HUES6 (cell line): ENCODE data around the gene DECR2.

Source experiments
- H3K27ac ChIP-seq: 2 replicates; pipeline ENCODE4 v1.7.0; 2013; ENCODE audit warnings: low read depth, mild to moderate bottlenecking, low read length, inconsistent platforms
- H3K27me3 ChIP-seq: 2 replicates; pipeline ENCODE4 v1.6.1; 2013; ENCODE audit warnings: low read length; ENCODE audit not compliant: control insufficient read depth, insufficient read depth
- H3K36me3 ChIP-seq: 2 replicates; pipeline ENCODE4 v1.6.1; 2013; ENCODE audit warnings: low read length; ENCODE audit not compliant: control insufficient read depth, insufficient read depth
- H3K4me1 ChIP-seq: 2 replicates; pipeline ENCODE4 v1.6.1; 2013; ENCODE audit warnings: low read length; ENCODE audit not compliant: control insufficient read depth, insufficient read depth
- H3K4me3 ChIP-seq: 2 replicates; pipeline ENCODE4 v1.5.1; 2013; ENCODE audit warnings: low read depth, low read length
- H3K9ac ChIP-seq: one replicate; pipeline ENCODE4 v1.6.1; 2013; ENCODE audit warnings: mild to moderate bottlenecking, low read length
- H3K9me3 ChIP-seq: 2 replicates; pipeline ENCODE4 v1.6.1; 2013; ENCODE audit warnings: low read depth, low read length; ENCODE audit not compliant: control insufficient read depth, insufficient read depth

Gene DECR2

DNA sequence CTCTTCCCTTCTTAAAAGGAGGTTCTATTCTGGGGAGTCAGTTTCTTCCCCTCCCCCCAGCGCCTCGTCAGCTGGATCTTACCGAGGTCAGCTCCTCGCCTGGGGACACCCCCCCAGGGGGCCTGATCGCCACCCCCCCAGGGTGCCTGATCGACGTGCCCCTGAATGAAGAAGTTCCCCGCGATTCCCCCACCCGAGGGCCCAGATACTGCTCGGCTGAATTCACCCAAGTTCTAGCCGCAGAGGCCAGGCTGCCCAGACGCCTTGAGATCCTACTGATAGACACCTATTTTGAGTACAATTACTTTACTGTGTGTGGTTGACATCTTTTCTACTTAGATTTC, 25.2 kb downstream of the DECR2 start:
- Histone ChIP-seq H3K9ac (peak overlapping the region; percentile 56), H3K27ac (no peak overlapping the region)

GRCh38 chr16:427250-427649, 25.6 kb downstream of the DECR2 start:
- Histone ChIP-seq H3K4me1 (peaks cover 13% of the 10 kb centered on the region), H3K27me3 (peaks cover 35% of the 10 kb centered on the region), H3K9ac (no peak overlapping the region), H3K27ac (no peak overlapping the region), H3K4me3 (peak overlapping the region; percentile 85), H3K36me3 (0 out of 2 replicates have a peak, but pooled peaks cover 3% of the 10 kb centered on the region), H3K9me3 (no peaks in the 10 kb centered on the region)

More for the DNA sequence above, 25.2 kb downstream of the DECR2 start:
- Histone ChIP-seq H3K4me3 (peak overlapping the region; percentile 85), H3K4me1 (peaks cover 13% of the 10 kb centered on the region), H3K36me3 (0 out of 2 replicates have a peak, but pooled peaks cover 3% of the 10 kb centered on the region), H3K9me3 (no peaks in the 10 kb centered on the region), H3K27me3 (peaks cover 35% of the 10 kb centered on the region)

GRCh38 chr16:430904-431303, 29.2 kb downstream of the DECR2 start:
- H3K27me3 ChIP-seq = peaks cover 14% of the 10 kb centered on the region
- H3K4me3 ChIP-seq = no peak overlapping the region
- no peak overlapping the region for H3K27ac ChIP-seq

DNA sequence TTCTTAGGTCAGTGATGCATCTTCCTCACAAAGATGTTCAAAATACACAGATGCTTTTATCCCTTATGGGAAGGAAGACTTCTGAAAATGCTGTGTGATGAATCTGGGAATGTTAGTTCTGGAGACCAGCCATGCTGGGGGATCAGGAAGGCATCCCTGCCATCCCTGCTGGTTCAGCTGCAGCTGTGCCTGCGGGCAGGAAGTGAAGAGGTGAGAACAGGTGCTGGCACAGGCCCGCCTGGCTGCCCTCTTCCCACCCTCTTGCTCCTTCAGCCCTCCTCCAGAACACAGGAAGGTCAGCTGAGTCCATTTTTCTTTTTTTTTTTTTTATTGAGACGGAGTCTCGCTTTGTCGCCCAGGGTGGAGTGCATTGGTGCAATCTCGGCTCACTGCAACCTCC, 38.9 kb downstream of the DECR2 start:
- Histone ChIP-seq H3K27ac (no peak overlapping the region), H3K36me3 (no peaks in the 10 kb centered on the region), H3K9me3 (no peaks in the 10 kb centered on the region), H3K27me3 (no peaks in the 10 kb centered on the region), H3K9ac (no peak overlapping the region), H3K4me1 (no peaks in the 10 kb centered on the region), H3K4me3 (no peak overlapping the region)

More at GRCh38 chr16:430904-431303, 29.2 kb downstream of the DECR2 start:
- Histone ChIP-seq H3K36me3 (0 out of 2 replicates have a peak, but pooled peaks cover 3% of the 10 kb centered on the region), H3K9me3 (no peaks in the 10 kb centered on the region), H3K9ac (no peak overlapping the region), H3K4me1 (peaks cover 5% of the 10 kb centered on the region)

DNA sequence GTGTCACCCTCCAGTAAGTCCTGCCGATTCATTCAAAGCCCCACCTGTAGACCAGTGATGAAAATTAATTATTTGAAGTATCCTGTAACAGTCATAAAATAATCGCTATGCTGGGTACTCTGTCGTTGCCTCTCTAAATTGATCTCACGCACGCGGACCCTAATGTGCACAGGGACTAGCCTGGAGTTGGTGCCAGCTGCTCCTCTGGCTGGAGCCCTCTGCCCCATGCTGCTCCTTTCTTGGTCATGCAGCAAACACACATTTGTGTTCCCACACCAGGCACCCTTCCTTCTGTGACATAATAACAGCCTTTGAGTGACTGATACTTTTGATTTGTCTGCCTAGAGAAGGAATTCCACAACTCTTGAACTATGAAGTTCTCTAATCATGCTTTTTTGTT, 39.8 kb downstream of the DECR2 start:
- no peaks in the 10 kb centered on the region for H3K9me3 ChIP-seq
- no peaks in the 10 kb centered on the region for H3K27me3 ChIP-seq
- H3K4me1 ChIP-seq = no peaks in the 10 kb centered on the region
- H3K36me3 ChIP-seq = no peaks in the 10 kb centered on the region
- H3K9ac ChIP-seq = no peak overlapping the region
- H3K4me3 ChIP-seq = no peak overlapping the region
- H3K27ac ChIP-seq = no peak overlapping the region

DNA sequence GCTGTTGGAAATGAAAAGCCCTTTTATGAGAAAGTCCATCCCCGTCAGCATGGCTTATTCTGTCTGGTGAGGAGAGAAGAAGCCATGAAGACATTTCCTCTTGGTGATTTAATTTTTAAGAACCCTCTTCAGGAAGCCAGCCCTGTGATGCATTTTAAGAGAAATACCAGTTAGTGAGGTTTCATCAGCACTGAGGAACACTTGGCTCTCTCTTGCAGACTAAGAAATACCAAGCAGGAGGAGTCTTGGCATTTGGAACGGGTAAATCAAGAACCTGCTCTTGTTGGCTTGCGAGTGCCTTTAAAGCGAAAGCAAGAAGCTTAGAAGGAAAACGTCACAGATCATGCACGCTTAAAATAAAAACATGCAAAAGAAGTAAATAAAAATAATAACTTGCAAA, 41.3 kb downstream of the DECR2 start:
- H3K9ac ChIP-seq = no peak overlapping the region
- H3K9me3 ChIP-seq = no peaks in the 10 kb centered on the region
- no peaks in the 10 kb centered on the region for H3K27me3 ChIP-seq
- no peak overlapping the region for H3K4me3 ChIP-seq
- no peaks in the 10 kb centered on the region for H3K36me3 ChIP-seq
- no peaks in the 10 kb centered on the region for H3K4me1 ChIP-seq
- H3K27ac ChIP-seq = no peak overlapping the region

- no peaks in the 10 kb centered on the region for H3K27me3 ChIP-seq
- no peaks in the 10 kb centered on the region for H3K36me3 ChIP-seq
- H3K27ac ChIP-seq = no peak overlapping the region
- no peak overlapping the region for H3K4me3 ChIP-seq
- H3K9me3 ChIP-seq = no peaks in the 10 kb centered on the region
- H3K4me1 ChIP-seq = no peaks in the 10 kb centered on the region
- no peak overlapping the region for H3K9ac ChIP-seq
Observed at GRCh38 chr16:444027-444426, 42.3 kb downstream of the DECR2 start.

- Histone ChIP-seq H3K36me3 (no peaks in the 10 kb centered on the region), H3K4me1 (no peaks in the 10 kb centered on the region), H3K4me3 (no peak overlapping the region), H3K9ac (no peak overlapping the region), H3K27me3 (no peaks in the 10 kb centered on the region), H3K9me3 (no peaks in the 10 kb centered on the region), H3K27ac (no peak overlapping the region)
Observed at GRCh38 chr16:445566-445965, 43.9 kb downstream of the DECR2 start.

GRCh38 chr16:450385-450784, 48.7 kb downstream of the DECR2 start:
- Histone ChIP-seq H3K27ac (no peak overlapping the region), H3K9me3 (no peaks in the 10 kb centered on the region), H3K4me3 (no peak overlapping the region), H3K4me1 (no peaks in the 10 kb centered on the region), H3K36me3 (no peaks in the 10 kb centered on the region), H3K27me3 (no peaks in the 10 kb centered on the region), H3K9ac (no peak overlapping the region)

DNA sequence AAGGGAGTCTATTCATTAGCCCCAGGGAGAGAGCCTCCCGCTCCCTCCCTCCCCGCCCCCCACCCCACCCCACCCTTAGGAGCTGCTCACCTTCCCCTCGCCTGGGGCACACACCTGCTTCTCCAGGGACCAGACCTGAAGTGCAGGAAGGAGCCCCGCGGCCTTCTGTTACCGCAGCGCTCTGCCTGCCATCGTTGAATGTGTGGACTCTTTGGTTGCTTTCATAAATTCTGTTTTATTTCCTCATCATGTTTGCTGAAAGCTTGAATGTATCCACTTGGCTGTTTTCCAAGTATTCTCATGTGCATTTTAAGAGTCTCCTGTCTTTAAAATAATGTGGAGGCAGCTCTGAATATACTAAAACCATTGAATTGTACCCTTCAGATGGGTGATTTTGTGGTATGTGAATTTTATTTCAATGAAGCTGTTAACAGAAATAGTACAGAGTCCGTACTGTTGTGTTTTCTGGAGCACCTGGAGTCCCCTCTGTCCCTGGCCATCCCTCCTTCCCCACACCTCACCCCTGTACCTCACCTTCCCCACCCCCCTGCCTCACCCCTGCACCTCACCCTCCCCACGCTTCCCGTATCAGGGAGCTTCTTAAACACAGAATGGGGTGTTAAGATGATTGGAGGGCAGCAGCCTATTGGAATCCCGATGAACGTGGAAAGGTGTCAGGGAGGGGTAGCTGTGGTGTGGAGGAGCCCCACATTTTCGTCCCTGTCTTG, 49.3 kb downstream of the DECR2 start:
- Histone ChIP-seq H3K27me3 (no peaks in the 10 kb centered on the region), H3K4me1 (no peaks in the 10 kb centered on the region), H3K4me3 (no peak overlapping the region), H3K27ac (no peak overlapping the region), H3K9ac (no peak overlapping the region), H3K9me3 (no peaks in the 10 kb centered on the region), H3K36me3 (no peaks in the 10 kb centered on the region)

- Histone ChIP-seq H3K9me3 (no peaks in the 10 kb centered on the region), H3K4me3 (no peak overlapping the region), H3K27me3 (no peaks in the 10 kb centered on the region), H3K36me3 (no peaks in the 10 kb centered on the region), H3K4me1 (peaks cover 8% of the 10 kb centered on the region), H3K27ac (no peak overlapping the region), H3K9ac (no peak overlapping the region)
Observed at GRCh38 chr16:454397-454940, 52.8 kb downstream of the DECR2 start.
